Stimulated activated naive CD8-positive, alpha-beta T cell treated with anti-CD3 and anti-CD28 coated beads, Interleukin-15, Interleukin-2, amounts not matched to agents 100 ng/mL and 50 ng/mL, for 24 hours (primary cell): ENCODE results near the gene ENPP3.

Experiments used
- H3K27ac Mint-ChIP-seq: one replicate; pipeline ENCODE4 v1.8.0; 2021; ENCODE audit warnings: mild to moderate bottlenecking, mixed read lengths
- H3K27me3 Mint-ChIP-seq: one replicate; pipeline ENCODE4 v1.8.0; 2021; ENCODE audit warnings: mixed read lengths
- H3K36me3 Mint-ChIP-seq: one replicate; pipeline ENCODE4 v1.8.0; 2021; ENCODE audit warnings: low read depth, mixed read lengths
- H3K4me1 Mint-ChIP-seq: one replicate; pipeline ENCODE4 v1.8.0; 2021; ENCODE audit warnings: low read depth, mixed read lengths
- H3K4me3 Mint-ChIP-seq: one replicate; pipeline ENCODE4 v1.8.0; 2021; ENCODE audit warnings: mild to moderate bottlenecking, mixed read lengths
- H3K9me3 Mint-ChIP-seq: one replicate; pipeline ENCODE4 v1.8.0; 2021; ENCODE audit warnings: mixed read lengths

The ENPP3 gene

GRCh38 chr6:131792091-131792496 lies 155.0 kb downstream of the ENPP3 start:
- no peaks in the 10 kb centered on the region for H3K9me3 Mint-ChIP-seq
- H3K36me3 Mint-ChIP-seq = no peaks in the 10 kb centered on the region
- peaks cover 41% of the 10 kb centered on the region for H3K4me1 Mint-ChIP-seq
- H3K4me3 Mint-ChIP-seq = no peak overlapping the region
- no peak overlapping the region for H3K27ac Mint-ChIP-seq
- H3K27me3 Mint-ChIP-seq = peaks cover 22% of the 10 kb centered on the region

- Mint-ChIP-seq H3K27me3 (peaks cover 39% of the 10 kb centered on the region), H3K27ac (no peak overlapping the region), H3K9me3 (peaks cover 6% of the 10 kb centered on the region), H3K4me1 (peaks cover 15% of the 10 kb centered on the region), H3K4me3 (no peak overlapping the region), H3K36me3 (no peaks in the 10 kb centered on the region)
These were observed 158.3 kb downstream of the ENPP3 start for GRCh38 chr6:131795366-131795765.
